Measurements from ENCODE around the gene RAD51B. TPM values are rescaled to one million over a fixed set of nuclear protein-coding genes. Genes with fewer than 3 reads are reported as not detected.

Gene RAD51B
- total RNA-seq, 1 experiment from 2014 or later, result 16.7 TPM

DNA sequence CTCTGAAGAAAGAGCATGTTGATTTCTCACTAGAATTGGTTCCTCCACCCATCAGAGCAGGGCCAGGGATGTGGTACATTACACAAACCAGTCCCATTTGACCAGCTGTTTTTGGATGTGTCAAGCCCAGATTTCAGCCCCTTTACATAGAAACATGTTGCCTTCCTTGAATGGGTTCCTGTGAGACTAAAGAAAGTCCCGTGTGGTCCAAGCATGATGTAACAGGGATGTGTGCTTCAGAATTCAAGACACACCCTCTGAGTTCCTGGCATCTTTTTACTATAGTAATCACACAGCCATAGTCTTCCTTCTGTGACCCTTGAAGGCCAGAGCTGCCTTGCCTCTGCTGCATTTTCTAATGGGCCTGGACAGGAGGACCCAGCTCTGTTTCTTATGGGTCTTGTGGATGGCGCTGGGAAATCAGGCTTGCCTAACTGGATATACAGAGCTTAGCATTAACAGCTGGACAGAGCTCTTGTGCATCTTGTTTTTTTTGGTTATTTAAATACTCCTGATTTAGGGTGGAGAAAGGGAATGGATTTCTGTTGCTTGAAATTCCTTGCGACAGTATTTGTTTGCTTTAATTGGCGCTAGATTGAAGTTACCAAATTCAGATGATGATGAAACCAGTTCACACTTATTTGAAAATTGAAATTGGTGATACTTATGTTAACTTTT is 632.3 kb downstream of the RAD51B start:
- H3K9ac ChIP-seq (ENCODE audit: extremely low read depth, insufficient read length, low read length), result no peak overlapping the region
- H2BK12ac ChIP-seq (ENCODE audit: insufficient read length, low read depth, low read length), result no peak overlapping the region
- H2BK120ac ChIP-seq (ENCODE audit: low read depth, low read length, poor library complexity, severe bottlenecking), result no peak overlapping the region
- no peak overlapping the region for H2AFZ ChIP-seq (ENCODE audit: low read length)
- peaks cover 2% of the 10 kb centered on the region for H3K4me1 ChIP-seq (ENCODE audit: insufficient read depth, low read length)
- H3K23me2 ChIP-seq (ENCODE audit: insufficient read length, low read depth, low read length, poor library complexity, severe bottlenecking), result no peaks in the 10 kb centered on the region
- no peaks in the 10 kb centered on the region for H3K79me1 ChIP-seq (ENCODE audit: insufficient read depth, low read depth, low read length, poor library complexity, severe bottlenecking)
- no peak overlapping the region for H3K23ac ChIP-seq (ENCODE audit: insufficient read length, low read depth, low read length)
- H3K4me1 Mint-ChIP-seq, result peaks cover 36 to 44% of the 10 kb centered on the region in 2 experiments
- H3K27me3 ChIP-seq (ENCODE audit: insufficient read depth, low read length), result no peaks in the 10 kb centered on the region
- no peak overlapping the region for H3K27ac ChIP-seq (ENCODE audit: insufficient read length, low read depth, low read length)
- H3K79me2 ChIP-seq (ENCODE audit: insufficient read depth, low read length), result no peaks in the 10 kb centered on the region
- H2BK20ac ChIP-seq (ENCODE audit: low read depth, low read length, poor library complexity, severe bottlenecking), result no peak overlapping the region
- H2BK15ac ChIP-seq (ENCODE audit: low read depth, low read length), result no peak overlapping the region
- H3K18ac ChIP-seq (ENCODE audit: insufficient read length, low read depth, low read length), result no peak overlapping the region
- H3K4ac ChIP-seq (ENCODE audit: low read depth, low read length), result no peak overlapping the region
- no peak overlapping the region for H4K5ac ChIP-seq (ENCODE audit: insufficient read length, low read depth, low read length)
- TF ChIP-seq, protein P1, sequence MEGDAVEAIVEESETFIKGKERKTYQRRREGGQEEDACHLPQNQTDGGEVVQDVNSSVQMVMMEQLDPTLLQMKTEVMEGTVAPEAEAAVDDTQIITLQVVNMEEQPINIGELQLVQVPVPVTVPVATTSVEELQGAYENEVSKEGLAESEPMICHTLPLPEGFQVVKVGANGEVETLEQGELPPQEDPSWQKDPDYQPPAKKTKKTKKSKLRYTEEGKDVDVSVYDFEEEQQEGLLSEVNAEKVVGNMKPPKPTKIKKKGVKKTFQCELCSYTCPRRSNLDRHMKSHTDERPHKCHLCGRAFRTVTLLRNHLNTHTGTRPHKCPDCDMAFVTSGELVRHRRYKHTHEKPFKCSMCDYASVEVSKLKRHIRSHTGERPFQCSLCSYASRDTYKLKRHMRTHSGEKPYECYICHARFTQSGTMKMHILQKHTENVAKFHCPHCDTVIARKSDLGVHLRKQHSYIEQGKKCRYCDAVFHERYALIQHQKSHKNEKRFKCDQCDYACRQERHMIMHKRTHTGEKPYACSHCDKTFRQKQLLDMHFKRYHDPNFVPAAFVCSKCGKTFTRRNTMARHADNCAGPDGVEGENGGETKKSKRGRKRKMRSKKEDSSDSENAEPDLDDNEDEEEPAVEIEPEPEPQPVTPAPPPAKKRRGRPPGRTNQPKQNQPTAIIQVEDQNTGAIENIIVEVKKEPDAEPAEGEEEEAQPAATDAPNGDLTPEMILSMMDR (conservative IDR thresholded peaks at IDR 0.05), result no peak
- H4K8ac ChIP-seq (replicated peaks; ENCODE audit: insufficient read length, low read depth, low read length), result no peak overlapping the region
- no peak overlapping the region for H2BK5ac ChIP-seq (ENCODE audit: insufficient read length, low read length)
- no peak overlapping the region for H3K14ac ChIP-seq (ENCODE audit: insufficient read depth, low read length)
- no peaks in the 10 kb centered on the region for H4K20me1 ChIP-seq (ENCODE audit: control insufficient read depth, insufficient read depth, insufficient read length)
- H4K91ac ChIP-seq (ENCODE audit: insufficient read length, low read depth, low read length), result no peak overlapping the region
- H3K9me3 ChIP-seq (ENCODE audit: control insufficient read depth, low read depth, low read length), result no peaks in the 10 kb centered on the region
- WGBS (ENCODE audit: extremely low coverage, insufficient read length, low lambda C conversion rate), result no CpG with 5 or more reads among the region's 4 CpGs
- H3K36me3 Mint-ChIP-seq (ENCODE audit: insufficient read depth in 1 of 3, low read depth in 3 of 3), result peaks cover 8 to 20% (median 9%) of the 10 kb centered on the region in 3 experiments
- H3K56ac ChIP-seq (ENCODE audit: insufficient read length, low read depth, low read length), result no peak overlapping the region
- no peak for DNase-seq
- no peak overlapping the region for H3K27ac Mint-ChIP-seq
- H3K9me3 Mint-ChIP-seq, result peaks cover 8 to 12% of the 10 kb centered on the region in 2 experiments; a peak in 4 of 5 replicates
- no peak overlapping the region for H3T11ph ChIP-seq (ENCODE audit: low read length)
- no peak overlapping the region for H3K4me2 ChIP-seq (ENCODE audit: insufficient read depth, insufficient read length, low read length)
- no peaks in the 10 kb centered on the region; the same call in 1 of the 2 replicates for H3K27me3 Mint-ChIP-seq (ENCODE audit: low read depth)
- no peak overlapping the region for H2AK5ac ChIP-seq (ENCODE audit: insufficient read length, low read length)
- no peak overlapping the region for H3K4me3 Mint-ChIP-seq
